HG02852 (cell line): ENCODE data around the gene CLTC.
"Not testable (repeated sequence)": the region's sequence is repeated elsewhere in the genome, so short reads cannot be mapped to it uniquely, and the experiment has no call there.

ENCODE experiments used
- ATAC-seq: cut with Tn5 transposase; IDR thresholded peaks from one replicate; pipeline ENCODE4 v1.9.1; 2021; ENCODE audit warnings: mild to moderate bottlenecking, moderate library complexity; ENCODE audit not compliant: unreplicated experiment

CLTC gene

DNA sequence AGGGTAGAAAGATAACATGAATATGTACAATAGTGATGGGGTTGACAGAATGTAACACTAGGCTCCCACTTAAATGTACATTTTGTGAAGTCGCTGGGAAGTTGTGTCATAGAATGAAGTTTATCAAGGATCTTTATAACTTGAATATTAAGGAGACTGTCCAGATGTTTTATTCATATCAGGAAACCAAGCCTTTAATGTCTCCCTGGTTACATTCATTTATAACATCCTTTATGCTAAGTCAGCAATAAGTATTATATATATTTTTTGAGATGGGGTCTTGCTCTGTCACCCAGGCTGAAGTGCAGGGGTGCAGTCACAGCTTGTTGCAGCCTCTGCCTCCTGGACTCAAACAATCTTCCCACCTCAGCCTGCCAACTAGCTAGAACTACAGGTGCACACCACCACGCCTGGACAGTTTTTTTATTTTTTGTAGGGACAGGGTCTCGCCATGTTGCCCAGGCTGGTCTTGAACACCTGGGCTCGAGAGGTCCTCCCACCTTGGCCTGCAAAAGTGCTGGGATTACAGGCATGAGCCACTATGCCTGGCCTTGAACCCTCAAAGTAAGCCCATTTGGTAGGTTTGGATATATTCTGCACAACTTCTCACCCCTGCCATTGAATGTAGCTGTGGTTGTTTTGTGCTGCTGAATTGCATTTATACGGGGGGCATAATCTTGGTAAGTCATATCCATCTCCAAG lies 14.1 kb downstream of the CLTC start:
- ATAC-seq = no peak

DNA sequence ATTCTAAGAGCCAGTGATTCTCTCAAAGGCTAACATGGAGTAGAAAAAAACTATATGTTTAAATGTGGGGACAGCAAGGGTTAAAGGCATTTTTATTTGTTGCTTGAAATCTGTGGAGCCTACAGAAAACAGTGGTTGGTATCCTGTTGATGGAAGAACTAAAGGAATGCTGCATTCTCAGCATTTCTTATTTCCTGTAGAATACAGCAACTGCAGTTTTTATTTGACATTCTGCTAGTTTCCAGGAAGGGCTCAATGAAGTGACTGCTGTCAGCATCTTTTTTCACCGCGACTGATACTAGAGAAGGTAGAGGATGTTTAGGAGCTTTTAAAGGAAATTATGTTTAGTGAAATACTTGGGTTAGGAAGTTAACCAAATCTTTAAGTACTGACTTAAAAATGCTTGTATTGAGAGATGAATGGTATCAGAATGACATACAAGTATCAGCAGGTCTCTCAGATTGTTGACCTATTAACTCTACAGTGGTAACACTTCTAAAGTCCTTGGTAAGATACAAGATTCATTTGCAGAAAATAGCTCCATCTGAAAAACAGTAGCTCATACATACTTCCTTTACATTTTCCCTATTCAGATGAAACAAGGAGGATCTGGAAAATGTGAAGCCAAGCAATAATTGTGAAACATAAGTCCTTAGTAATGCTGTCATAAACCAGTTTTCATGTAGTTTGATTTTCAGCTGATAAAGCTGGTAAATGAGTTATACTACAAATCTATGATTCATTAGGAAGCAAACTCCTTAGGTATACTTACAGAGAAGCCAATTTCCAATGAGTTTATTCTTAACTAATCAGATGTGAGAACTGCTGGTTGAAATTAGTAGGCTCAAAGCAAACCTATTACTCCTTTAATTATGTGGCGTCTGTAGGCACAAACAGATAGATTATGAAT lies 15.2 kb downstream of the CLTC start:
- no peak for ATAC-seq

- ATAC-seq = no peak
Observed at GRCh38 chr17:59637611-59638310, 18.1 kb downstream of the CLTC start.

- no peak for ATAC-seq
Observed at GRCh38 chr17:59638553-59638952, 18.9 kb downstream of the CLTC start.

DNA sequence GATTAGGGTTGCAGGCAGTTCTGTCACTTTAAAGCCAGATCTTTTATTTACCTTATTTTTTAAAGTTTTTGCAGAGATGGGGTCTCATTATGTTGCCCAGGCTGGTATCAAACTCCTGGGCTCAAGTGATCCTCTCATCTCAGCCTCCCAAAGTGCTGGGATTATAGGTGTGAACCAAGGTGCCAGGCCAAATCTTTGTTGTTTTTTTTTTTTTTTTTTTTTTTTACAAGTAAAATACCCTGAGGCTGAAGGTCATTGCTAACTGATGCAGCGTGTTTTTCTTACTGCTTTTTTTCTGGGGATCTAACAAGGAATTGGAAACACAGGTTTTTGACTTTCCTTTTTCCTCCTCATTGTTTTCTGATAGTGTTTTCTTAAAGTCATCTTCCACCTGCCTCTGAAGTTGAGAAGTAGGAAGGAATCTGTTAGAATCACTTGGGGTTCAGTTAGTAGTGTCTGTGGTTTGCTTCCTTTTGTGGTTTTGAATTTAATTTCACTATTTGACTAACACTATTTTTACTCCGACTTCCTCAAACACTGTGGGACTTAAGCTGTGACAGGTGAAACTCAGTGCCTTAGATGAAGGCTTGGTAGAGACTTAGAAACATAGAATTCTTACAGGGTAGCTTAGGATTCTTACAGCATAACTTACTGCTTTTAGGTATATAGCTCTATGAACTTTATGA lies 22.2 kb downstream of the CLTC start:
- peak; percentile 97 for ATAC-seq

DNA sequence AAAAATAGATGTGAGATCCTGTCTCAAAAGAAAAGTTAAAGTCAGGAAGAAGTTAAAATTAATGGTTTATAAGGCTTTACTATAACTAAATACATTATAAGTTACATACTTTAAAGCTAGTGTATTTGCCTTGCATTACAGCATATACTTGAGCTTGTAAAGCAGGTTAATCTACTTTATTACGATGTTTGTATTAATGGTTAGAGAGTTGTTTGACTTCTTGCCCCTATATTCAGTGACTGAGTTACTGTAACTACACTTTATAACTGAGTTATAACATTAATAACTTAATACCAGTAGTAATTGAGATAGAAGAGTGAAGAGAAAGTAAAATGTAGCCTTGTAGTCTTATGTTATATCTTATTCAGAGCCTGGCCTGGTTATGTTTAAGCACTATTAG lies 22.9 kb downstream of the CLTC start:
- ATAC-seq = no peak

GRCh38 chr17:59643159-59644140 lies 23.8 kb downstream of the CLTC start:
- no peak for ATAC-seq

GRCh38 chr17:59647288-59647687 lies 27.6 kb downstream of the CLTC start:
- ATAC-seq = no peak

- no peak for ATAC-seq
Observed at GRCh38 chr17:59649886-59650285, 30.2 kb downstream of the CLTC start.

DNA sequence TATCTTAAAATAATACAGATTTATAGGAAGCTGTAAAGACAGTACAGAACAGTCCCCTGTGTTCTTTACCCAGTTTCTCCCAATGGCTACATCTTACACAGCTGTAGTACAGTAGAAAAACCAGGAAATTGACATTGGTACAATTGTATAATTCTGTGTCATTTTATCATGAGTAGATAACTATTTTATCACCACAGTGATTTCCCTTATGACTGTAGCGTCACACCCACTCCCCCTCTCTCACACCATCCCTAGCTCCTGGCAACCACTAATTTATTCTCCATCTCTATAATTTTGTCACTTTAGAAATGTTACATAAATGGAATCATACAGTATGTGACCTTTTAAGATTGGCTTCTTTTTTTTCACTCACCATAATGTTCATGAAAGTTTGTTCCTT lies 30.9 kb downstream of the CLTC start:
- no peak for ATAC-seq

GRCh38 chr17:59651346-59651745 lies 31.7 kb downstream of the CLTC start:
- ATAC-seq = no peak

DNA sequence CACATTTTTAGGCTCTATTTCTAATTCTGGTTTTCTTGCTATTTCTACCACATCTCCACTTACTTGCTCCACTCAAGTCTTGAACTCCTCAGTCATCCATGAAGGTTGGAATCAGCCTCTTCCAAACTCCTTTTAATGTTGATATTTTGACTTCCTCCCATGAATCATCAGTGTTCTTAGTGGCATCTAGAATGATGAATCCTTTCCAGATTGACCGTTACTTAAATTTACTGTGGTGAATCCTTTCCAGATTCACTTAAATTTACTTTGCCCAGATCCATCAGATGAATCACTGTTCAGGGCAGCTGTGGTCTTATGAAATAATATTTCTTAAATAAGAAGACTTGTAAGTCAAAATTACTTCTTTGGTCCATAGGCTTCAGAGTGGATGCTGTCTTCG lies 32.4 kb downstream of the CLTC start:
- ATAC-seq = no peak

DNA sequence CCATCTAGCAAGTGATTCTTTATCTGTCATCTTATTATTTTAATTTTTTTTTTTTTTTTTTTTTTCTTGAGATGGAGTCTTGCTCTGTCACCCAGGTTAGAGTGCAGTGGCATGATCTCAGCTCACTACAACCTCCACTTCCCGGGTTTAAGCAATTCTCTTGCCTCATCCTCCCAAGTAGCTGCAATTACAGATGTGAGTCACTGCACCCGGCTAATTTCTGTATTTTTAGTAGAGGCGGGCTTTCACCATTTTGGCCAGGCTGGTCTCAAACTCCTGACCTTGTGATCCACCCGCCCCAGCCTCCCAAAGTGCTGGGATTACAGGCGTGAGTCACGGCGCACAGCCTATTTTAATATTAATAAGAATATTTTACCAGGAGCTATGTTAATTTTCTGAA lies 36.9 kb downstream of the CLTC start:
- ATAC-seq = not testable (repeated sequence)

DNA sequence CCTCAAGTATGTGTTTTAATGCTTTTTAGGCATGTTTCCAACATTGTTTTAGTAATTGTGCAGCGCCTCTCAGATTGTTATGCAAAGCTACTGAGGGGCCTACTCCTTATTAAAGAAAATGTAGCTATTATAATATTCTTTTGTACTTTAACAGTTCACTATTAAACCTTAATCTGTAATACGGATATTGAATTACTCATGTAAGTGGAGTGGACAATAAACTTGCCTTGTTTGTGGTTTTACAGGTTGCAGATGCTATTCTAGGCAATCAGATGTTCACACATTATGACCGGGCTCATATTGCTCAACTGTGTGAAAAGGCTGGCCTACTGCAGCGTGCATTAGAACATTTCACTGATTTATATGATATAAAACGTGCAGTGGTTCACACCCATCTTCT lies 46.5 kb downstream of the CLTC start:
- ATAC-seq = no peak

GRCh38 chr17:59668816-59669215 lies 49.1 kb downstream of the CLTC start:
- no peak for ATAC-seq

- ATAC-seq = no peak
Observed at GRCh38 chr17:59669411-59669810, 49.7 kb downstream of the CLTC start.

GRCh38 chr17:59669944-59670343 lies 50.2 kb downstream of the CLTC start:
- no peak for ATAC-seq

- ATAC-seq = no peak
Observed at GRCh38 chr17:59671386-59671785, 51.7 kb downstream of the CLTC start.

DNA sequence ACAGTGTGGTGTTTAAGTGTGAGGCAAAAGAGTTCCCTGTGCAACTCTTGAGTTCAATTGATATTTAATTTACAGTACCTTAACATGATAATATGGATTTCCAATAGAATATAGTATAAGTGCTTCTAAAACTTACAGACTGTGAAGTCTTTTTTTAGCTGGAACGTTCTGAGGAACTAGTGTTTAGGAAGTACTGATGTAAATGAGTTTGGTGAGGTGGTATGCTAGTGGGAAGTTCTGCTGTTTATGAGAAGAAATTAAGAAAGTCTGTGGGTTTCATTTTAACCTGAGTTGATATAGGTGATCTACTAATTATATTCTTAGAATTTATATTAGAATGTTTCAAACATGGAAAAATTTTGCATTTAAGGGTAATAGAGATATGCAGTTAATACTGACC lies 55.5 kb downstream of the CLTC start:
- ATAC-seq = no peak

GRCh38 chr17:59676716-59677115 lies 57.0 kb downstream of the CLTC start:
- ATAC-seq = no peak
